Endothelial cell of umbilical vein (primary cell): ENCODE measurements around the gene ARHGAP22. TPM values are rescaled to one million over a fixed set of nuclear protein-coding genes. Genes with fewer than 3 reads are reported as not detected.

Experiments
- BruUV-seq: library from RNA; stranded (reverse); fragments of 400-500 nt; replicated peaks from 2 replicates; lab custom pipeline; 2021; lab: Mats Ljungman, UMichigan
- CTCF ChIA-PET: fragments of 300-600, 350-600 bp; sonication (Branson Sonifier 250); formaldehyde crosslinking; loops from one replicate; lab custom pipeline; 2021; ENCODE audit warnings: antibody characterized with exemption, inconsistent platforms; lab: Charles Lee
- POLR2A ChIA-PET: fragments of 300-600, 350-600 bp; sonication (Branson Sonifier 250); formaldehyde crosslinking; loops from one replicate; lab custom pipeline; 2021; ENCODE audit warnings: antibody characterized with exemption, inconsistent platforms; lab: Charles Lee
- DNase-seq: peaks from one replicate; pipeline ENCODE4 v3.0.0-alpha.2; 2011; ENCODE audit warnings: low read depth, low spot score
- FAIRE-seq: peaks from 2 replicates; lab custom pipeline; 2011; peaks lifted over from hg19 to GRCh38; lab: Jason Lieb, UNC
- H2AFZ ChIP-seq: 2 replicates; pipeline ENCODE4 v1.6.0; 2012; ENCODE audit warnings: low read depth, low read length, control low read depth, inconsistent platforms
- H3K27ac ChIP-seq: 2 replicates; pipeline ENCODE4 v1.5.1; 2011; ENCODE audit warnings: low read depth, mild to moderate bottlenecking, control low read depth, low read length, moderate library complexity; ENCODE audit not compliant: insufficient read depth
- H3K27me3 ChIP-seq, 2 experiments: 2 replicates each; pipeline versions ENCODE4 v1.6.0 to v1.6.1; 2011; ENCODE audit warnings: low read length in 2 of 2, mixed read lengths in 1 of 2; ENCODE audit not compliant: control insufficient read depth in 2 of 2, insufficient read depth in 2 of 2
- H3K36me3 ChIP-seq, 2 experiments: 2 replicates in 1 of 2; 3 replicates in 1 of 2; pipeline ENCODE4 v1.5.1; 2011; ENCODE audit warnings: low read length in 2 of 2, mild to moderate bottlenecking in 1 of 2, moderate library complexity in 1 of 2; ENCODE audit not compliant: control insufficient read depth in 2 of 2, insufficient read depth in 2 of 2; ENCODE audit errors: extremely low read depth in 1 of 2
- H3K4me1 ChIP-seq: 3 replicates; pipeline ENCODE4 v1.5.1; 2011; ENCODE audit warnings: mild to moderate bottlenecking, low read length; ENCODE audit not compliant: control insufficient read depth, insufficient read depth; ENCODE audit errors: extremely low read depth
- H3K4me2 ChIP-seq: 2 replicates; pipeline ENCODE4 v1.6.1; 2011; ENCODE audit warnings: low read length, control low read depth, mixed read lengths; ENCODE audit not compliant: insufficient read depth
- H3K4me3 ChIP-seq, 3 experiments: fragments of 200-600 bp in 1 of 3; sonication (generic), shearing (Covaris generic) in 1 of 3; replicated peaks in 1 of 3; 2 replicates each; pipeline ENCODE4 v1.5.1; 2011 to 2016; ENCODE audit warnings: control low read depth in 3 of 3, low read length in 3 of 3, mild to moderate bottlenecking in 2 of 3, inconsistent platforms in 1 of 3, low read depth in 1 of 3, moderate library complexity in 1 of 3; ENCODE audit not compliant: insufficient read depth in 1 of 3
- H3K79me2 ChIP-seq: 2 replicates; pipeline ENCODE4 v1.6.0; 2012; ENCODE audit warnings: low read length, inconsistent platforms; ENCODE audit not compliant: control insufficient read depth, insufficient read depth
- H3K9ac ChIP-seq: replicated peaks from 2 replicates; pipeline ENCODE3; 2011; ENCODE audit warnings: low read length, control low read depth; ENCODE audit not compliant: insufficient read depth; ENCODE audit errors: extremely low read depth
- H3K9me1 ChIP-seq: replicated peaks from 3 replicates; pipeline ENCODE4 v1.6.0; 2011; ENCODE audit warnings: mild to moderate bottlenecking, low read length; ENCODE audit not compliant: control insufficient read depth, insufficient read depth; ENCODE audit errors: extremely low read depth
- H3K9me3 ChIP-seq: replicated peaks from 2 replicates; pipeline ENCODE4 v1.5.1; 2012; ENCODE audit warnings: low read length, inconsistent platforms; ENCODE audit not compliant: control insufficient read depth, insufficient read depth
- H4K20me1 ChIP-seq: replicated peaks from 2 replicates; pipeline ENCODE3; 2011; ENCODE audit warnings: mild to moderate bottlenecking, low read length; ENCODE audit not compliant: control insufficient read depth, insufficient read depth; ENCODE audit errors: extremely low read depth
- CTCF ChIP-seq, 2 donors: IDR thresholded peaks; 1 replicate in 1 of 2; 2 replicates in 1 of 2; pipeline ENCODE4 v1.5.1; 2011; ENCODE audit warnings: low read length in 2 of 2, mild to moderate bottlenecking in 2 of 2, moderate library complexity in 2 of 2, control low read depth in 1 of 2, inconsistent platforms in 1 of 2, low read depth in 1 of 2; ENCODE audit not compliant: insufficient read depth in 1 of 2; ENCODE audit errors: extremely low read depth in 1 of 2
- FOS ChIP-seq: IDR thresholded peaks from 2 replicates; pipeline ENCODE4 v1.6.1; 2011; ENCODE audit warnings: mild to moderate bottlenecking, low read length, moderate library complexity, borderline replicate concordance; ENCODE audit not compliant: insufficient read depth
- GATA2 ChIP-seq: IDR thresholded peaks from 2 replicates; pipeline ENCODE4 v1.7.0; 2011; ENCODE audit warnings: low read depth, mild to moderate bottlenecking, moderate library complexity, mixed read lengths, low read length; ENCODE audit not compliant: insufficient read length, insufficient read depth
- dilution Hi-C: fragments of 300-500 bp; cut with MboI; formaldehyde crosslinking; loops from one replicate; pipeline ENCODE4 v1.15.0; 2019; ENCODE audit warnings: low sequenced_read_pairs; ENCODE audit not compliant: extremely low pct_ligation_motif_present
- intact Hi-C: fragments of 100-400 bp; cut with micrococcal nuclease; formaldehyde crosslinking; loops from one replicate; pipeline ENCODE4 v1.10.0; 2022
- polyA plus RNA-seq, 4 experiments: library from polyadenylated mRNA; depleted of rRNA in 3 of 4; stranded (reverse) in 3 of 4; unstranded in 1 of 4; fragments of >200 nt; gene quantifications; 2 replicates each; pipeline versions ENCODE4 v1.2.1 to v1.2.3, GENCODE V29; 2011 to 2012; ENCODE audit warnings: missing spikeins in 1 of 4
- total RNA-seq: library from RNA; stranded (reverse); gene quantifications from 2 replicates; pipeline ENCODE4 v1.2.3, GENCODE V29; 2021

Gene ARHGAP22
- total and polyA plus RNA-seq, 2 donors (not counting 3 experiments of a cell fraction or from before 2014, with no cell fraction given) = 8.6 to 50.3 TPM

GRCh38 chr10:48452879-48453412 is 151.9 kb downstream of the ARHGAP22 start:
- Histone ChIP-seq H3K79me2 (peaks cover 2% of the 10 kb centered on the region), H3K36me3 (peaks cover 3 to 14% of the 10 kb centered on the region in 2 experiments), H3K27ac (no peak overlapping the region), H4K20me1 (no peaks in the 10 kb centered on the region), H3K4me2 (no peak overlapping the region), H3K9ac (no peak overlapping the region), H3K9me3 (no peaks in the 10 kb centered on the region), H3K4me3 (no peak overlapping the region), H3K4me1 (peaks cover 14% of the 10 kb centered on the region), H2AFZ (no peak overlapping the region), H3K27me3 (no peaks in the 10 kb centered on the region), H3K9me1 (no peaks in the 10 kb centered on the region)
- no peak for DNase-seq
- intact Hi-C loops = no loop called here
- no TSS peak for BruUV-seq
- POLR2A ChIA-PET = no interaction called here
- FAIRE-seq = no peak
- dilution Hi-C loops = no loop called here
- no peak for TF ChIP-seq CTCF (IDR thresholded peaks at IDR 0.05; ENCODE audit: extremely low read depth in 1 of 2, insufficient read depth in 1 of 2, low read depth in 1 of 2, low read length in 2 of 2)
- no peak for TF ChIP-seq FOS
- TF ChIP-seq GATA2 = no peak
- CTCF ChIA-PET = no interaction called here
